A172 (cell line): ENCODE data around the gene TAPBPL. TPM values are rescaled to one million over a fixed set of nuclear protein-coding genes. Genes with fewer than 3 reads are reported as not detected.
"Not testable (repeated sequence)": the region's sequence is repeated elsewhere in the genome, so short reads cannot be mapped to it uniquely, and the experiment has no call there.

Experiments
- DNase-seq: peaks from one replicate; pipeline ENCODE4 v3.0.0-alpha.2; 2015; ENCODE audit warnings: low spot score
- total RNA-seq: library from RNA; depleted of rRNA; stranded (reverse); fragments of >200 nt; shearing (Covaris generic); gene quantifications from 2 replicates; pipeline ENCODE4 v1.2.3, GENCODE V29; 2014; rRNA removed

The TAPBPL gene
- total RNA-seq, 1 experiment from 2014 or later = 3.4 TPM

DNA sequence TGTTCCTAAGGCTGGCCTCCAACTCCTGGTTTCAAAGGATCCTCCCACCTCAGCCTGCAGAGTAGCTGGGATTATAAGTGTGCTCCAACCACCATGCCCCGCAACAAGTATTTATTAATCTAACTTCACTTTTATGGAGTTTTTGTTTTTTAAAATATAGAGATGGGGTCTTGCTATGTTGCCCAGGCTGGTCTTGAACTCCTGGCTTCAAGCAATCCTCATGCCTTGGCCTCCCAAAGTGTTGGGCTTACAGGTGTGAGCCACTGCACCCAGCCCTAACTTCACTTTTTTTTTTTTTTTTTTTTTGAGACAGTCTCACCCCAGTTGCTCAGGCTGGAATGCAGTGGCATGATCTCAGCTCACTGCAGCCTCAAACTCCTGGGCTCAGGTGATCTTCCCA is 38.8 kb downstream of the TAPBPL start:
- not testable (repeated sequence) for DNase-seq

DNA sequence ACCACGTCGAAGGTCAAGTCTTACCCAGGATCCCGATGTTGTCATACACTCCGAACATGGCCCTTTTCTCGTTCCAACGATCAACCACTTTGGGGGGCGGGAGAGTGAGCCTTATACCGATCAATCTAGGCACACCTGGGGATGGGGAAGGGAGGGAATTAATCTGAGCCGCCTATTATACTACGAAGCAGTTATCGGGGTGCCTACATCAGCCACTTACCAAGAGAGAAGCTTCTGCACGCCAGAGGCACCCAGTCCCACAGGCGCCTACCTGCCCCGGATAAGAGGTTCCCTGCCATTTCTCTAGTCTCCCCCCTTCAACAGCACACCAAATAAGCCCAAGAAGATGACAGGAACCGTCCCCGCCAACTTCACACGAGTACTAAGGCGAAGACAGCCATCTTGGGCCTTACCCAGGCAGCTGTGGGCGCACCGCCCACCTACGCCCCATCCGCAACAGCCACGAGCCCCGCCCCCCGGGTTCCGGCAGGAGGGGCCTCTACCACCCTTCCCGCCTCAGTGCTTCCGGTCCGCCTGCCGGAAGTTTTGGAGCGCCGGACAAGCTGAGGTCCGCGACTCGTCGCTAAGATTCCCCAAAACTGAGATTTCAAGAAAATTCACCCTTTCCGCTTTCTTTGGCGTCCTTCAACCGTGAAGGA is 41.1 kb downstream of the TAPBPL start, which contains the start of gene MRPL51:
Gene MRPL51, minus strand, starts transcription at position 425 of the 659 bp plus-strand sequence. Its CDS starts 126 bp downstream, at position 299.
- DNase-seq = peak; percentile 82

DNA sequence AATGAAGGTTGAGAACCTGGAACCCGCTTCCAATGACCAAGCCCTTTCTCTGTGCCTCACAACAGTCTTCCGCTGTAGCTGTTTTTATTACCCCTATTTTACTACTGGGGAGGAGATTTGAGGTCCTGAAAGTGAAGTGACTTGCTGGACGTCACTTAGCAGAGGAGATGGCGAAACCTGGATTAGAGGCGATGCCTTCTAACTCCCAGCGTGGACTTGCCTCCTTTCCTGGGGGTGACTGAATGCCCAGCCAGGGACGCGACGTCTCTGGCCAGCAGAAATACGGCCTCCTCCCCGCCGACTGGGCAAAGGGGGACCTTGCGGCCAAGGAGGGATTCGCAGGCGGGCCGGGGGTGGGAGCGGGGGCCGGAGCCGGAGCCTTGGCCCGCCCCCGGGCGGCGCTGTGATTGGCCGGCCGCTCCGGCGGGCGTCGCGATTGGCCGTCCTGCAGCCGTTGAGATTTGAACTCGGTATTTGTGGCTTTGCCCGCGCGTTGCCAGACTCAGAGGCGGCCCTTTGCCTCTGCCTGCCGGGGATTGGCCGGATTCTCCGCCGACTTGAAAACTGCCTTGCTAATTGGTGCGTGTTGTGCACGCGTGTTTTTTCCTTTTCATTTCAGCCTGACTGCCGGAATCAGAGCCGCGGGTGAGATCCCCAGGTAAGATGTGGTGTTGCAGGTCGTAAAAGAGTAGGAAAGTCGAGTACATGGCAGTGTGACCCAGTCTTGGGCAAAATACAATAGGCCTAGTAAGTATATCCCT is 41.8 kb downstream of the TAPBPL start, which contains the start of gene NCAPD2:
Gene NCAPD2, plus strand, starts transcription at position 606 of the 761 bp plus-strand sequence. CDS start 997 bp downstream, outside the sequence.
- DNase-seq = peak; percentile 86

DNA sequence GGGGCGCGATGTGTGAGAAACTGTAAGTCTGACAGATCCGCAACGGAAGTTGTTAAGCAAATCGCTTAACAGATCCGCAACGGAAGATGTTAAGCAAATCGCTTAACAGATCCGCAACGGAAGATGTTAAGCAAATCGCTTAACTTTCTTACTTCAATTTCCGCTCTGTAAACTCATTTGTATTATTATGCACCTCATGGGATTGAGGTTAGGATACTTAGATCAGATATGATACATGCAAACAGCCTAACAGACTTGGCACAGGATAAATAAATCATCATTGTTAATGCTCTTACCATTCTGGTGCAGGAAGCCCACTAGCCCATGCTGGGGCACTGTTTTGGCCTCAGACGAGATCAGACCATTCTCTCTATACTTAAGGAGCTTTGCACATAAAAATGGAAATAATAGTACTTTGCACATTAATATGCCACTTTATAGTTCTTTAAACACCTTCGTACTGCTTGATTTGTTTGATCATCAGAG is 42.5 kb downstream of the TAPBPL start:
- no peak for DNase-seq

DNA sequence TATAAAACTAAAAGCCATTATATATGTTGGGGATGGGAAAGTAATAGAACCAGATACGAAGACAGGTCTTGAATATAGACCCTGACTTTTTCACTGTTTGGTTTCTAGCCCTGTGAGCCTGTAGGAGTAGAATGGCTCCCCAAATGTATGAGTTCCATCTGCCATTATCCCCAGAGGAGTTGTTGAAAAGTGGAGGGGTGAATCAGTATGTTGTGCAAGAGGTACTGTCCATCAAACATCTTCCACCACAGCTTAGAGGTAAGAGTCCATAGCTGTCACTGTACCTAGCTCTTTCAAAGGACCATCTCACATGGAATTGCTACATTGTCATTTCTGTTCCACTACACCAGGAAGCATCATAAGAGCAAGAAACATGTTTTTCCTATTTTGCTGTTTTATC is 43.1 kb downstream of the TAPBPL start:
- DNase-seq = no peak

DNA sequence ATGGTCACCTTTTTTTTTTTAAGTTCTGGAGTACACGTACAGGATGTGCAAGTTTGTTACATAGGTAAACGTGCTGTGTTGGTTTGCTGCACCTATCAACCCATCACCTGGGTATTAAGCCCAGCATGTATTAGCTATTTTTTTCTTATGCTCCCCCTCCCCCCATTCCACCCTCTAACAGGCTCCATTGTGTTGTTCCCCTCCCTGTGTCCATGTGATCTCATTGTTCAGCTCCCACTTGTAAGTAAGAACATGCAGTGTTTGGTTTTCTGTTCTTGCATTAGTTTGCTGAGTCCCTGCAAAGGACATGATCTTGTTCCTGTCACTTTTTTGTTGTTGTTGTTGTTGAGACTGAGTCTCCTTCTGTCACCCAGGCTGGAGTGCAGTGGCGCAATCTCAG is 45.4 kb downstream of the TAPBPL start:
- DNase-seq = not testable (repeated sequence)

DNA sequence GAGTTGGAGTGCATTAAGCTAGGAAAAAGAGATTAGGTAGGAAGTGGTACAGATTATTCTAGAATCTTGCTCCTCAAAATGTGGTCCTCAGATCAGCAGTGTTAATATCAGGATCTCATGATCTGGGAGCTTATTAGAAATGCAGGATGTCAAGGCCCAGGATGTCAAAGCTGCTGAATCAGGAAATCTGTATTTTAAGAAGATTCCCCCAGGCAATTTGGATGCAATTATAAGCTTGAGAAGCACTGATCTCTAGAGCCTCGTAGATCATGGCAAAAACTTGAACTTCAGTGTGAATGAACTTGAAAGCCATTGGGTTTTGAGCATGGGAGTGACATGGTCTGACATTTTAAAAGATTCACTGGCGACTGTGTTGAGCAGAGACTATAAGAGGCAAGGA is 48.6 kb downstream of the TAPBPL start:
- no peak for DNase-seq

DNA sequence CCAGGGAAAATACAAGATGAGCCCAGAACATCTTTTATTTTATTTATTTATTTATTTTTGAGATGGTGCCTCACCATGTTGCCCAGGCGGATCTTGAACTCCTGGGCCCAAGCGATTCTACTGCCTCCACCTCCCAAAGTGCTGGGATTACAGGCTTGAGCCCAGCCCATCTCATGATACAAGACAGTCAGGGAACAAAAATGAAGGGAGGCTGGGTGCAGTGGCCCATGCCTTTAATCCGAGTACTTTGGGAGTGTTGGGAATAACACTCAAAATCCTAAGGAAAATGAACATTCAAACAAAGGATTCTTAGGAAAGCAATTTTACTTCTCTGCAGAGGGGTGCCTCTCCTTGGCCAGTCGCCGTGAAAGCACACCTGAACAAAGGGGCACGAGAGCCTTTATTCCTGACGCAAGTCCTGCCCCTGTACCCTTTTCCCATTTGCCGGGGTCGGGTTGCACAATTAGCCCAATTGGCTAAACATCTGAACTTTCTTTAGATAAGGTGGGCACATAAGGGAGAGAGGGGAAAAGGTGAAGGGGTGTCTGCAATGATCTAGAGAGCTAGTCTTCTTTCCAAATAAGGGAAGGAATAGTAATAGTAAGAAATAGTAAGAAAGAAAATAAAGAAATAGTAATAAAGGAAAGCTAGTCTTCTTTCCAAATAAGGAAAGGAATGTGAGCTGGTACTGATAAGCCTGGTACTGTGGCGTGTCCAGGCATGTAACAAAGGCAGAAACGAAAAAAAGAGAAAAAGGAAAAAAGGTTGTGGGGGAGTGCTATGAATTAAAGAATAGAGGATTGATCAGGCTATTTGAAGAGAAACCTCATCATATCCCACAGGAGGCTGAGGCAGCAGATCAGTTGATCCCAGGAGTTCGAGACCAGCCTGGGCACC is 55.5 kb downstream of the TAPBPL start:
- DNase-seq = no peak

DNA sequence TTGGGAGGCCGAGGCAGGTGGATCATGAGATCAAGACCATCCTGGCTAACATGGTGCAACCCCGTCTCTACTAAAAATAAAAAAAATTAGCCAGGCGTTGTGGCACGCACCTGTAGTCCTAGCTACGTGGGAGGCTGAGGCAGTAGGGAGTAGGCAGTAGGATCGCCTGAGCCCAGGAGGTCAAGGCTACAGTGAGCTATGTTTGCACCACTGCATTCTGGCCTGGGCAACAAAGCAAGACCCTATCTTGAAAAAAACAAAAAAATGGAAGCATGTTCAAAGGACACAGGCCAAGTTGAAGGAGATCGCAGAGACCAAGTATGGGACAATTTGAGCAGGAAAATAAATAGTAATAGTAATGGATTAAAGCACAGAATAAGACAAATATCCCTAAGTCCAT is 56.2 kb downstream of the TAPBPL start:
- DNase-seq = no peak

Other genes with a start within 250 kb of the TAPBPL start
- gene PLEKHG6, start 141.4 kb upstream of the TAPBPL start, total RNA-seq = not detected in 2 replicates
- gene TNFRSF1A, start 110.0 kb upstream of the TAPBPL start, total RNA-seq = 121 and 172 TPM in 2 replicates
- gene SCNN1A, start 76.5 kb upstream of the TAPBPL start, total RNA-seq = 0.07 and 2.9 TPM in 2 replicates
- gene LTBR, start 67.9 kb upstream of the TAPBPL start, total RNA-seq = not detected in 2 replicates
- not detected in 2 replicates for gene CD27, start 7.1 kb upstream of the TAPBPL start, total RNA-seq
- 0.33 and 3.2 TPM in 2 replicates for gene VAMP1, start 18.6 kb downstream of the TAPBPL start, total RNA-seq
- 116 and 166 TPM in 2 replicates for gene MRPL51, start 41.2 kb downstream of the TAPBPL start, total RNA-seq
- gene NCAPD2, start 42.1 kb downstream of the TAPBPL start, total RNA-seq = 46.2 and 60.2 TPM in 2 replicates
- gene GAPDH, start 82.5 kb downstream of the TAPBPL start, total RNA-seq = 3,748 and 4,015 TPM in 2 replicates
- 2.1 TPM in 2 replicates for gene IFFO1, start 104.0 kb downstream of the TAPBPL start, total RNA-seq
- gene NOP2, start 116.2 kb downstream of the TAPBPL start, total RNA-seq = 53.9 and 59.8 TPM in 2 replicates
- gene CHD4, start 155.3 kb downstream of the TAPBPL start, total RNA-seq = 164 and 201 TPM in 2 replicates
- 2.5 TPM in 2 replicates for gene LPAR5, start 183.9 kb downstream of the TAPBPL start, total RNA-seq
- 0.65 TPM in 1 of 2 replicates, not detected in the other for gene ACRBP, start 195.4 kb downstream of the TAPBPL start, total RNA-seq
- 23.7 and 27.4 TPM in 2 replicates for gene ING4, start 211.1 kb downstream of the TAPBPL start, total RNA-seq
- gene ZNF384, start 237.3 kb downstream of the TAPBPL start, total RNA-seq = 6.4 and 9.2 TPM in 2 replicates
- gene PIANP, start 248.8 kb downstream of the TAPBPL start, total RNA-seq = 0.24 and 2.3 TPM in 2 replicates